CD14-positive monocyte (primary cell): ENCODE measurements around the gene PSMA6. TPM values are rescaled to one million over a fixed set of nuclear protein-coding genes. Genes with fewer than 3 reads are reported as not detected.

Experiments
- DNase-seq, 3 donors: peaks; one replicate each; pipeline ENCODE4 v3.0.0-alpha.2; 2011 to 2022
- H2AFZ ChIP-seq: 2 replicates; pipeline ENCODE4 v1.6.0; 2012; ENCODE audit warnings: mild to moderate bottlenecking, low read depth, low read length, inconsistent platforms; ENCODE audit not compliant: insufficient read depth, poor library complexity, severe bottlenecking
- H3K27ac ChIP-seq, 2 donors: 1 replicate in 1 of 2; 2 replicates in 1 of 2; pipeline ENCODE4 v1.5.1; 2012 to 2013; ENCODE audit warnings: low read length in 2 of 2, control low read depth in 1 of 2, inconsistent platforms in 1 of 2, low read depth in 1 of 2, mild to moderate bottlenecking in 1 of 2
- H3K27me3 ChIP-seq, 2 donors: one replicate each; pipeline versions ENCODE4 v1.6.0 to v1.6.1; 2011 to 2013; ENCODE audit warnings: low read length in 2 of 2; ENCODE audit not compliant: control insufficient read depth in 2 of 2, insufficient read depth in 2 of 2
- H3K36me3 ChIP-seq, 2 donors: replicated peaks in 1 of 2; 1 replicate in 1 of 2; 2 replicates in 1 of 2; pipeline versions ENCODE4 v1.5.1 to v1.6.1; 2012 to 2013; ENCODE audit warnings: low read length in 2 of 2, control low read depth in 1 of 2, inconsistent platforms in 1 of 2, mild to moderate bottlenecking in 1 of 2; ENCODE audit not compliant: insufficient read depth in 2 of 2, control insufficient read depth in 1 of 2
- H3K4me1 ChIP-seq, 2 donors: 1 replicate in 1 of 2; 2 replicates in 1 of 2; pipeline versions ENCODE4 v1.5.1 to v1.6.1; 2012 to 2013; ENCODE audit warnings: low read length in 2 of 2, control low read depth in 1 of 2, inconsistent platforms in 1 of 2, mild to moderate bottlenecking in 1 of 2, moderate library complexity in 1 of 2; ENCODE audit not compliant: insufficient read depth in 2 of 2, control insufficient read depth in 1 of 2
- H3K4me2 ChIP-seq: replicated peaks from 2 replicates; pipeline ENCODE3; 2012; ENCODE audit warnings: low read length, moderate library complexity, mild to moderate bottlenecking; ENCODE audit not compliant: poor library complexity, severe bottlenecking; ENCODE audit errors: extremely low read depth
- H3K4me3 ChIP-seq, 3 experiments: fragments of 200-600 bp in 1 of 3; sonication (generic) in 1 of 3; replicated peaks in 1 of 3; 1 replicate in 2 of 3; 2 replicates in 1 of 3; pipeline ENCODE4 v1.5.1; 2011 to 2013; ENCODE audit warnings: low read length in 3 of 3, mild to moderate bottlenecking in 3 of 3, control low read depth in 2 of 3, low read depth in 2 of 3, inconsistent platforms in 1 of 3, moderate library complexity in 1 of 3
- H3K79me2 ChIP-seq: 2 replicates; pipeline ENCODE4 v1.6.0; 2012; ENCODE audit warnings: mild to moderate bottlenecking, control low read depth, inconsistent platforms, low read length, moderate library complexity; ENCODE audit not compliant: insufficient read depth
- H3K9ac ChIP-seq: 2 replicates; pipeline ENCODE4 v1.6.0; 2017; ENCODE audit warnings: low read length, mild to moderate bottlenecking; ENCODE audit not compliant: insufficient read depth, poor library complexity, severe bottlenecking
- H3K9me3 ChIP-seq, 2 donors: replicated peaks in 1 of 2; 1 replicate in 1 of 2; 2 replicates in 1 of 2; pipeline versions ENCODE4 v1.5.1 to v1.6.1; 2012 to 2013; ENCODE audit warnings: low read length in 2 of 2, control low read depth in 1 of 2; ENCODE audit not compliant: control insufficient read depth in 1 of 2, insufficient read depth in 1 of 2
- H4K20me1 ChIP-seq: 2 replicates; pipeline ENCODE4 v1.6.0; 2012; ENCODE audit warnings: mild to moderate bottlenecking, low read length, control low read depth, moderate library complexity; ENCODE audit not compliant: insufficient read depth
- H3K27ac Mint-ChIP-seq, 7 donors: one replicate each; pipeline ENCODE4 v1.8.0; 2020; ENCODE audit warnings: mild to moderate bottlenecking in 7 of 7, mixed read lengths in 7 of 7, moderate library complexity in 6 of 7, inconsistent platforms in 2 of 7
- H3K27me3 Mint-ChIP-seq, 3 donors: one replicate each; pipeline ENCODE4 v1.8.0; 2021 to 2022; ENCODE audit warnings: low read depth in 3 of 3, mild to moderate bottlenecking in 3 of 3, mixed read lengths in 3 of 3, moderate library complexity in 3 of 3, inconsistent platforms in 1 of 3
- H3K36me3 Mint-ChIP-seq, 2 donors: one replicate each; pipeline ENCODE4 v1.8.0; 2020; ENCODE audit warnings: mixed read lengths in 2 of 2, inconsistent platforms in 1 of 2, mild to moderate bottlenecking in 1 of 2
- H3K4me1 Mint-ChIP-seq: one replicate; pipeline ENCODE4 v1.8.0; 2020; ENCODE audit warnings: mild to moderate bottlenecking, mixed read lengths
- H3K4me3 Mint-ChIP-seq, 2 donors: one replicate each; pipeline ENCODE4 v1.8.0; 2020; ENCODE audit warnings: mild to moderate bottlenecking in 2 of 2, mixed read lengths in 2 of 2, moderate library complexity in 1 of 2
- H3K9me3 Mint-ChIP-seq, 7 donors: one replicate each; pipeline ENCODE4 v1.8.0; 2020 to 2022; ENCODE audit warnings: mixed read lengths in 7 of 7, mild to moderate bottlenecking in 6 of 7, moderate library complexity in 6 of 7, inconsistent platforms in 2 of 7
- CTCF ChIP-seq: fragments of 200-600 bp; IDR thresholded peaks from one replicate; pipeline ENCODE4 v1.8.0; 2022; ENCODE audit warnings: antibody characterized with exemption, mild to moderate bottlenecking
- WGBS: methylation state at CpG from one replicate; pipeline ENCODE4 v1.1.5; 2013; ENCODE audit warnings: missing lambda C conversion rate; ENCODE audit not compliant: insufficient coverage; 5-methylcytosine and 5-hydroxymethylcytosine counted together
- intact Hi-C, 2 donors: fragments of 100-400 bp; cut with micrococcal nuclease; formaldehyde crosslinking; loops; one replicate each; pipeline versions ENCODE4 v1.15.0 to v1.15.1; 2023
- polyA plus RNA-seq, 3 donors: library from polyadenylated mRNA; depleted of rRNA in 1 of 3; unstranded in 2 of 3; stranded (reverse) in 1 of 3; fragments of 300-500 nt in 2 of 3; fragments of >200 nt in 1 of 3; fragmentation: Illumina TruSeq in 2 of 3; gene quantifications; 1 replicate in 2 of 3; 2 replicates in 1 of 3; pipeline ENCODE4 v1.2.3, GENCODE V29; 2012 to 2021

Gene PSMA6
- polyA plus RNA-seq, 3 donors = 144 to 572 (median 480) TPM

DNA sequence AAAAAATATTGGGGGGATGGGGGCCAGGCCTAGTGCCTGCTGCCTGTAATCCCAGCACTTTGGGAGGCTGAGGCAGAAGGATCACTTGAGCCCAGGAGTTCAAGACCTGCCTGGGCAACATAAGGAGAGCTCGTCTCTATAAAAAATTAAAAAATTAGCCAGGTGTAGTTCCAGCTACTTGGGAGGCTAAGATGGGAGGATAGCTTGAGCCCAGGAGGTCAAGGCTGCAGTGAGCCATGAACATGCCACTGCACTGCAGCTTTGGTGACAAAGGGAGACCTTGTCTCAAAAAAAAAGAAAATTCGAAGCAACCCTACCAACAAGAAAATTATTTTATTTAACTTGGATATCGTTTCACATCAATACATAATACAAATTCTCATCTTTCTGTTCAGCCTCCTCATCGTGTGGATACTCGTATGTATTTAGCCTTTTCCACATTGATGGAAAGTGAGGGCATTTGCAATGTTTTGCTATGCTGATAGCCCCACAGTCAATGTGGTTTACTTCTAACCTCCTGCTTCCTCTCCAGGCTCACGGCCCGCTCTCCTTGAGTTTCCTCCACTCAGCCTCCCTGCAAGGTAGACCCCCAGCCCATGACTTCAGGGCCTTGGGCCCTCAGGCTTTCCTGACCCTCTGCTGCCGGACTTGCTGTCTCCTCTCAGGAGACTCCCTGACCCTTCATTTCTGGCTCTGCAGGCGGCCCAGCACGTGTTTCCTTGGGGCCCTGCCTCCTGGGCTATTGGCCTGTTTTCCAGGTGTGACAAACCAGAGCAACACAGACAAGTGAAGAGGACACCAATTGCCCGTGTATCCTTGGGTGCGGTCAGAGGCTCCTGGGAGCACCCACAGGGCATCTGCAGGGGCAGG lies 57.5 kb downstream of the PSMA6 start:
- no peaks in the 10 kb centered on the region for H3K36me3 ChIP-seq
- no peak for DNase-seq
- TF ChIP-seq CTCF = no peak
- no peak overlapping the region for H3K9ac ChIP-seq
- no peaks in the 10 kb centered on the region for H3K79me2 ChIP-seq
- no peak overlapping the region for H3K4me3 Mint-ChIP-seq
- peaks cover 43% of the 10 kb centered on the region for H3K4me1 Mint-ChIP-seq
- no peak overlapping the region for H3K4me3 ChIP-seq
- H3K36me3 Mint-ChIP-seq = peaks cover 0 to 2% of the 10 kb centered on the region in 2 donors
- no peak overlapping the region for H3K27ac ChIP-seq
- H3K9me3 ChIP-seq = no peaks in the 10 kb centered on the region
- H3K4me1 ChIP-seq = peaks cover 32 to 35% of the 10 kb centered on the region in 2 donors
- intact Hi-C loops = loop anchor here in 1 of 2 donors (10.0 kb wide), 1 partner anchor 55 kb away; the partner anchor contains the start of gene NFKBIA
- peaks cover 0 to 3% (median 0%) of the 10 kb centered on the region in 7 donors for H3K9me3 Mint-ChIP-seq
- H3K27me3 Mint-ChIP-seq = peaks cover 0 to 2% (median 1%) of the 10 kb centered on the region in 3 donors
- H2AFZ ChIP-seq = peak overlapping the region; percentile 11
- H3K4me2 ChIP-seq = no peak overlapping the region
- H3K27ac Mint-ChIP-seq = peak overlapping the region in 1 of 7 donors; percentile 54
- no peaks in the 10 kb centered on the region for H3K27me3 ChIP-seq
- no peaks in the 10 kb centered on the region for H4K20me1 ChIP-seq
- WGBS = 62% methylated on average over 8 of the region's 12 CpGs

DNA sequence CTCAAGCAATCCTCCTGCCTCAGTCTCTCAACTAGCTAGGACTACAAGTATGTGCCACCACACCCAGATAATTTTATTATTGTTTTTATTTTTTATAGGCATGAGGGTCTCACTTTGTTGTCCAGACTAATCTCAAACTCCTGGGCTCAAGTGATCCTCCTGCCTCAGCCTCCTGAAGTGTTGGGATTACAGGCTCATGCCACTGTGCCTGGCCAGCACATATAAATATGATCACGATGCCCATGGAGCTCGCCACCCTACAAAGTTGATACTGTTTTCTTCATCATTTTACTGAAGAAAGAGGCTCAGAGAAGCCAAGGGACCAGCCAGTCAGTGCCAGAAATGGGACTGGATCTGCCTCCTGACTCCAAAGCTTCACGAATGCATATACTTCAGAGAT lies 59.3 kb downstream of the PSMA6 start:
- no peaks in the 10 kb centered on the region for H3K79me2 ChIP-seq
- DNase-seq = no peak
- Mint-ChIP-seq H3K27ac (peak overlapping the region in 3 of 7 donors; percentile 8 to 57 (median 47)), H3K36me3 (no peaks in the 10 kb centered on the region), H3K4me1 (peaks cover 43% of the 10 kb centered on the region), H3K9me3 (peaks cover 0 to 3% (median 0%) of the 10 kb centered on the region in 7 donors), H3K27me3 (peaks cover 0 to 2% (median 1%) of the 10 kb centered on the region in 3 donors), H3K4me3 (no peak overlapping the region)
- intact Hi-C loops = no loop called here
- H3K9me3 ChIP-seq = no peaks in the 10 kb centered on the region
- H3K9ac ChIP-seq = no peak overlapping the region
- no peak overlapping the region for H3K27ac ChIP-seq
- H3K27me3 ChIP-seq = no peaks in the 10 kb centered on the region
- no peaks in the 10 kb centered on the region for H3K36me3 ChIP-seq
- H3K4me1 ChIP-seq = peaks cover 25 to 27% of the 10 kb centered on the region in 2 donors
- 96% methylated on average over 3 of the region's 3 CpGs for WGBS
- TF ChIP-seq CTCF = no peak
- no peak overlapping the region for H2AFZ ChIP-seq
- H3K4me2 ChIP-seq = peak overlapping the region; percentile 65
- no peaks in the 10 kb centered on the region for H4K20me1 ChIP-seq
- peak overlapping the region in 1 of 3 experiments; percentile 64 for H3K4me3 ChIP-seq
